ENCODE measurements around the gene METTL25B.

DNA sequence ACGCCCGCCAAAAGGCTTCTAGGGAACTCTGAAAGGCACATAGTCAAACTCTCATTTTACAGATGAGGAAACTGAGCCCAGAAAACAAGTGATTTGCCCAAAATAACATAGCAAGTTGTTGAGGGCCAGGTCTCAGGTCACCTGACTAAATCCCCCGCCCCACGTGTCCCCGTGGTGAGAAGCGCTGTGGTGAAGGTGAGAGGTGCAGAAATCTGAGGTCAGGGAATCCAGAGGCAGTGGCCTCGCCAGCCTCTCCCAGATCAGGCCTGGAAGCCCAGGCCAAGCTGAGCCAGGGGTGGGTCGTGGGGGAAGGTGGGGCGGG, 18.1 kb downstream of the METTL25B start:
- TF ChIP-seq, protein P1, sequence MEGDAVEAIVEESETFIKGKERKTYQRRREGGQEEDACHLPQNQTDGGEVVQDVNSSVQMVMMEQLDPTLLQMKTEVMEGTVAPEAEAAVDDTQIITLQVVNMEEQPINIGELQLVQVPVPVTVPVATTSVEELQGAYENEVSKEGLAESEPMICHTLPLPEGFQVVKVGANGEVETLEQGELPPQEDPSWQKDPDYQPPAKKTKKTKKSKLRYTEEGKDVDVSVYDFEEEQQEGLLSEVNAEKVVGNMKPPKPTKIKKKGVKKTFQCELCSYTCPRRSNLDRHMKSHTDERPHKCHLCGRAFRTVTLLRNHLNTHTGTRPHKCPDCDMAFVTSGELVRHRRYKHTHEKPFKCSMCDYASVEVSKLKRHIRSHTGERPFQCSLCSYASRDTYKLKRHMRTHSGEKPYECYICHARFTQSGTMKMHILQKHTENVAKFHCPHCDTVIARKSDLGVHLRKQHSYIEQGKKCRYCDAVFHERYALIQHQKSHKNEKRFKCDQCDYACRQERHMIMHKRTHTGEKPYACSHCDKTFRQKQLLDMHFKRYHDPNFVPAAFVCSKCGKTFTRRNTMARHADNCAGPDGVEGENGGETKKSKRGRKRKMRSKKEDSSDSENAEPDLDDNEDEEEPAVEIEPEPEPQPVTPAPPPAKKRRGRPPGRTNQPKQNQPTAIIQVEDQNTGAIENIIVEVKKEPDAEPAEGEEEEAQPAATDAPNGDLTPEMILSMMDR (IDR thresholded peaks at IDR 0.05): no peak
- TF ChIP-seq POLR2A (IDR thresholded peaks at IDR 0.05): no peak
